ENCODE results near the gene TAL2. TPM values are rescaled to one million over a fixed set of nuclear protein-coding genes. Genes with fewer than 3 reads are reported as not detected.

The TAL2 gene
- total RNA-seq, 2 donors from 2014 or later = not detected

DNA sequence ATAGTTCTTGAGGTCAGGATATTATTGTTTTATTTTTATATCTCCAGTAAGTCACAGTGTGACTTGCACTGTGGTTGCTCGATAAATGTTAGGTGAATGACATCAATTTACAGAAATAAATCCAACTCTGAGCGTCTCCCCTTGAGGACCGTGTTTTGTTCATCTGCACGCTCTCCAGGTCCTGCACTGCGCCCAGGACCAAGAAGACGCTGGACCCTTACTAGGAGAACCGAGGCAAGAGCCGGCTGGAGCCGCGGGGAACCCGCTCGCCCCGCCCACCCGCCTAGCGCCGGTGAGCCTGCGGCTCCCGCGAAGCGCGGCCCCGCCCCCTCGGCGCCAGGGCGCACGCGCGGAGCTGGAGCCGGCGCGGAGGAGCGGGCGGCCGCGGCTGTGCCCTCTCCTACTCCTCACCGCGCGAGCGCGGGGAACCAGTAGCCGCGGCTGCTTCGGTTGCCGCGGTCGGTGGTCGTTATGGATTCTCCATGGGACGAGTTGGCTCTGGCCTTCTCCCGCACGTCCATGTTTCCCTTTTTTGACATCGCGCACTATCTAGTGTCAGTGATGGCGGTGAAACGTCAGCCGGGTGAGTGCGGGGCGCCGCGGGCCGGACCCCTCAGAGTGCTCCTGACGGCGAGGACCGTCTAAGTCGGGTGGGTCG is 32.1 kb downstream of the TAL2 start, which contains the start of gene TMEM38B:
TSS of gene TMEM38B (plus strand) at position 352 of the 658 bp plus-strand sequence. CDS start at position 472, 120 bp downstream.
- intact Hi-C loops (cut with DNase I) = no loop called here
- Histone ChIP-seq H3K36me3 (replicated peaks in 1 of 2; ENCODE audit: insufficient read depth in 1 of 2, low read depth in 2 of 2) (no peaks in the 10 kb centered on the region), H3K9me3 (no peaks in the 10 kb centered on the region), H3K4me1 (peaks cover 18% of the 10 kb centered on the region), H3K27ac (peak within 1 kb of the TSS; percentile 45 to 69 (median 58)), H3K27me3 (peaks cover 0 to 12% of the 10 kb centered on the region in 2 donors), H3K4me3 (peak within 1 kb of the TSS; percentile 80 to 85)
- 0% methylated on average over 5 to 65 of the region's 65 CpGs for WGBS, 2 donors
- DNase-seq (peak; percentile 77 to 89 (median 82)), ATAC-seq (peak; percentile 93)
- TF ChIP-seq POLR2A (IDR thresholded peaks at IDR 0.05) = peak; percentile 37 to 57 (median 45)
- TF ChIP-seq, protein P1, sequence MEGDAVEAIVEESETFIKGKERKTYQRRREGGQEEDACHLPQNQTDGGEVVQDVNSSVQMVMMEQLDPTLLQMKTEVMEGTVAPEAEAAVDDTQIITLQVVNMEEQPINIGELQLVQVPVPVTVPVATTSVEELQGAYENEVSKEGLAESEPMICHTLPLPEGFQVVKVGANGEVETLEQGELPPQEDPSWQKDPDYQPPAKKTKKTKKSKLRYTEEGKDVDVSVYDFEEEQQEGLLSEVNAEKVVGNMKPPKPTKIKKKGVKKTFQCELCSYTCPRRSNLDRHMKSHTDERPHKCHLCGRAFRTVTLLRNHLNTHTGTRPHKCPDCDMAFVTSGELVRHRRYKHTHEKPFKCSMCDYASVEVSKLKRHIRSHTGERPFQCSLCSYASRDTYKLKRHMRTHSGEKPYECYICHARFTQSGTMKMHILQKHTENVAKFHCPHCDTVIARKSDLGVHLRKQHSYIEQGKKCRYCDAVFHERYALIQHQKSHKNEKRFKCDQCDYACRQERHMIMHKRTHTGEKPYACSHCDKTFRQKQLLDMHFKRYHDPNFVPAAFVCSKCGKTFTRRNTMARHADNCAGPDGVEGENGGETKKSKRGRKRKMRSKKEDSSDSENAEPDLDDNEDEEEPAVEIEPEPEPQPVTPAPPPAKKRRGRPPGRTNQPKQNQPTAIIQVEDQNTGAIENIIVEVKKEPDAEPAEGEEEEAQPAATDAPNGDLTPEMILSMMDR (IDR thresholded peaks at IDR 0.05) = no peak

GRCh38 chr9:105694848-105695581 is 32.8 kb downstream of the TAL2 start:
- no peaks in the 10 kb centered on the region for H3K36me3 ChIP-seq (replicated peaks in 1 of 2; ENCODE audit: insufficient read depth in 1 of 2, low read depth in 2 of 2)
- peaks cover 0 to 12% of the 10 kb centered on the region in 2 donors for H3K27me3 ChIP-seq
- peak in 2 of 3 donors; percentile 32 to 53 for TF ChIP-seq POLR2A (IDR thresholded peaks at IDR 0.05)
- TF ChIP-seq, protein P1 (IDR thresholded peaks at IDR 0.05) = no peak
- DNase-seq = peak; percentile 62 to 77 (median 68)
- peak overlapping the region; percentile 45 to 69 (median 58) for H3K27ac ChIP-seq
- intact Hi-C loops (cut with DNase I) = no loop called here
- WGBS, 2 donors = 1 to 4% methylated on average over 8 to 42 of the region's 42 CpGs
- peaks cover 18% of the 10 kb centered on the region for H3K4me1 ChIP-seq
- H3K9me3 ChIP-seq = no peaks in the 10 kb centered on the region
- peak overlapping the region; percentile 80 to 85 for H3K4me3 ChIP-seq
- ATAC-seq = peak; percentile 68

GRCh38 chr9:105696219-105696793 is 34.0 kb downstream of the TAL2 start:
- Histone ChIP-seq H3K36me3 (replicated peaks in 1 of 2; ENCODE audit: insufficient read depth in 1 of 2, low read depth in 2 of 2) (no peaks in the 10 kb centered on the region), H3K4me3 (no peak overlapping the region), H3K27me3 (peaks cover 0 to 11% of the 10 kb centered on the region in 2 donors), H3K4me1 (peaks cover 18% of the 10 kb centered on the region), H3K27ac (no peak overlapping the region), H3K9me3 (no peaks in the 10 kb centered on the region)
- WGBS, 2 donors = 93 to 94% methylated on average over 12 of the region's 12 CpGs
- ATAC-seq (no peak), DNase-seq (no peak)
- no peak for TF ChIP-seq POLR2A (IDR thresholded peaks at IDR 0.05)
- TF ChIP-seq, protein P1 (IDR thresholded peaks at IDR 0.05) = no peak
- intact Hi-C loops (cut with DNase I) = no loop called here

- H3K4me1 ChIP-seq = peaks cover 18% of the 10 kb centered on the region
- DNase-seq = no peak
- H3K36me3 ChIP-seq (replicated peaks in 1 of 2; ENCODE audit: insufficient read depth in 1 of 2, low read depth in 2 of 2) = no peaks in the 10 kb centered on the region
- ATAC-seq = no peak
- no peaks in the 10 kb centered on the region for H3K27me3 ChIP-seq
- H3K27ac ChIP-seq = no peak overlapping the region
- TF ChIP-seq POLR2A (IDR thresholded peaks at IDR 0.05) = no peak
- TF ChIP-seq, protein P1 (IDR thresholded peaks at IDR 0.05) = no peak
- no peaks in the 10 kb centered on the region for H3K9me3 ChIP-seq
- intact Hi-C loops (cut with DNase I) = no loop called here
- no peak overlapping the region for H3K4me3 ChIP-seq
- WGBS, 2 donors = 69 to 74% methylated on average over 4 of the region's 4 CpGs
Measured at GRCh38 chr9:105697871-105698270, 35.6 kb downstream of the TAL2 start.
